ENCODE measurements around the gene CXXC5.

The CXXC5 gene

DNA sequence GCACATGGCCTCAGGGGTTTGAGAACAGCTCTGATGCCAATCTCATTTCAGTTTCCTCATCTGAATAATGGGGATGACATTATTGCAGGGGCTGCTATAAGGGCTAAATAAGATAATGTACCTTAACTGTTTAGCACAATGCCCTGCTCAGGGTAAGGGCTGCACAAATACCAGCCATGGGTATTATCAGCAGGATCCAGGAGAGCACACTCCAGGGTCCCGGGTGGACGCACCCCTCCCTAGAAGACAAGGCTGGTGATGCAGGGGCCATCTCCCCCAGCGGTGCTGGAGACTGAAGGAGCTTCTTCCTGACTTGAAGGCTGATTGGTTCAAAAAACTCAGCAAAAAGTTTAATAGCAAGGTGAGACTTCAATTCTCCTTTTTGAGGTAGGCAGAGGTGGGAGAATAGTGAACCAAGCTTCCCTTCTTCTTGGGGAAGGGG lies 2.7 kb upstream of the CXXC5 start:
- TF ChIP-seq, protein P1, sequence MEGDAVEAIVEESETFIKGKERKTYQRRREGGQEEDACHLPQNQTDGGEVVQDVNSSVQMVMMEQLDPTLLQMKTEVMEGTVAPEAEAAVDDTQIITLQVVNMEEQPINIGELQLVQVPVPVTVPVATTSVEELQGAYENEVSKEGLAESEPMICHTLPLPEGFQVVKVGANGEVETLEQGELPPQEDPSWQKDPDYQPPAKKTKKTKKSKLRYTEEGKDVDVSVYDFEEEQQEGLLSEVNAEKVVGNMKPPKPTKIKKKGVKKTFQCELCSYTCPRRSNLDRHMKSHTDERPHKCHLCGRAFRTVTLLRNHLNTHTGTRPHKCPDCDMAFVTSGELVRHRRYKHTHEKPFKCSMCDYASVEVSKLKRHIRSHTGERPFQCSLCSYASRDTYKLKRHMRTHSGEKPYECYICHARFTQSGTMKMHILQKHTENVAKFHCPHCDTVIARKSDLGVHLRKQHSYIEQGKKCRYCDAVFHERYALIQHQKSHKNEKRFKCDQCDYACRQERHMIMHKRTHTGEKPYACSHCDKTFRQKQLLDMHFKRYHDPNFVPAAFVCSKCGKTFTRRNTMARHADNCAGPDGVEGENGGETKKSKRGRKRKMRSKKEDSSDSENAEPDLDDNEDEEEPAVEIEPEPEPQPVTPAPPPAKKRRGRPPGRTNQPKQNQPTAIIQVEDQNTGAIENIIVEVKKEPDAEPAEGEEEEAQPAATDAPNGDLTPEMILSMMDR (IDR thresholded peaks at IDR 0.05; ENCODE audit: insufficient read depth, low read length, missing control alignments), result no peak
- ChIA-PET POLR2A (no interaction called here), CTCF (interaction anchor here (1.3 to 20.7 kb wide), 5 partner anchors 10 to 120 kb away, joined by 3 to 303 read pairs (median 5); no protein-coding TSS in a partner anchor)

DNA sequence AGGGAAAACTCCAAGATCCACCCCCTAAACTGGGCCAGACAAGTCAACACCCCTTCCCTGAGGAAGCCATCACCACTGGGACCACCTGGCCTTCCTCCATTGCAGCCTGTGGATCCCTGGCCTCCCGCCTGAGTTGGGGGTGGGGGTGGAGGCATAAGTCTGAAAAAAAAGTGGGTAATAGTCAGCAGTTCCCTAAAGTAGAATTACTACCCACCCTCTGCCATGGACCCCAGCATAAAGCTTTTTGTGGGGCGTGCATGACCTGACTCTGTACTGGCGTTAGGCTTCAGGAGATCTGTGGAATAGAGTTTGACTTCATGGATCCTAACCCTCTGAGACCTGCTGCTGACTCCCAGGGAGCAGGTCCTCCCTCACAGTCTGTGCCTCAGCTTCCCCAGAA lies 2.0 kb upstream of the CXXC5 start:
- ChIA-PET CTCF (interaction anchor here (1.3 to 20.7 kb wide), 4 partner anchors 11 to 120 kb away, joined by 3 to 303 read pairs (median 18); no protein-coding TSS in a partner anchor), POLR2A (no interaction called here)
- TF ChIP-seq, protein P1 (IDR thresholded peaks at IDR 0.05; ENCODE audit: insufficient read depth, low read length, missing control alignments), result no peak
- DNase-seq (ENCODE audit: low read depth, low spot score), result no peak
- H3K4me3 ChIP-seq (ENCODE audit: low read depth, low read length), result no peak overlapping the region

More for the DNA sequence above, 2.7 kb upstream of the CXXC5 start:
- no peak for DNase-seq (ENCODE audit: low read depth, low spot score)
- H3K4me3 ChIP-seq (ENCODE audit: low read depth, low read length), result no peak overlapping the region

DNA sequence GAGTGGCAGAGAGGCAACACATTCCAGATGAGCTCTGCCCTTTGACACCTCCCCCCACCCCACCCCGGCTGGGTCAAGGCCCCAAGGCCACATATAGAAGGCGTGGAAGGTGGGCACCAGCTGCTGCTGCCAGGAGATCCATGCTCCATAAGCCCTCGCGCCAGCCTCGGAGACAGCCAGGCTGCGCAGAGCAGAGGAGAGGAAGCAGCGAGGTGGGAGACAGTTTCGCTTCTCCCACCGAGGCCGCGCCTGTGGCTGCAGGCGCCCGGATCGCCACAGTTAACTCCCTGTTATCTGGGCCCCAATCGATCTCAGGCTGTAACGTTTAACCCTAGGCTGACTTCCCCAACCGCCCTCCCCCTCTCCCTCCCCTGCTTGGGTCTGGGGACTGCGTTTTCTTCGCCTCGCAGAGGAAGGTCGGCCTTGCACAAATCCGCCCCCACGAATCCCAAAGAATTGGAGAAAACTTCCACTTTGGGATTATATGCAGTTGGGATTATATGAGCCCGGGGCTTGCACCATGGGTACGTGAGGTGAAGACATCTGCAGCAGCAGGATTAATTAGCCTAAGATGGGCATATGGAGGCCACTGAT lies 1.1 kb upstream of the CXXC5 start:
- DNase-seq (ENCODE audit: low read depth, low spot score), result no peak
- H3K4me3 ChIP-seq (ENCODE audit: low read depth, low read length), result peak overlapping the region; percentile 85

DNA sequence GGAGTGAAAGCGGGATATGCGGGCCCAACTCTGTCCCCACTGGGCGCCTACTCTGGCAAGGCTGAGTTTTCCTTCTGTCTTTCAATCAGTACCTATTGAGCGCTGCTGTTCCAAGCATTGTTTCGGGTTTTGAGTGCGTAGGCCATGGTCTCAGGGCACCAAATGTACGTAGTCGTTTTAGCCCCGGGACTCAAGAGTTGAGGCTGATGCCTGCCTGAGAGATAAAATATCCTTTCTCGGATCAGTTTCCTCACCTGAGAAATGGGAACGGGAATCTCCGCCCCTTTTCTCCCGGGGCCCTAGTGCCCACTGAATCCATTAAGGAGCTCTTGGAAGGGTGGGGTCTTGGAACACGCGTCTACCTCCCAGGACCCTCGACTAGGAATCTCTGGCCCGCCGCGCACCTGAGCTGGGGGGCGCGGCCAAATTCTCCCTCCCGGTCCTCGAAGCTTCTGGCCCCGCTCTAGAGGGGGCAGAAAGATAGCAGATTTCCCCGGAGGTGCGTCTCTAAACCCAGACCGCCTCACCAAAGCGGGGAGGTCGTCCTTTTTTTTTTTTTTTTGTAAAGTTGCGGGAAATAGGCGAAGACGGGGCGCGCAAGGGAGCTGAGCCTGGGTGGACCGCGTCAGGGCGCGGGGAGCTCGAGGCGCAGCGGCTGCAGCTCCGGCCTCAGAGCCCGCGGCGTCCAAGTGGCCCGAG lies 494 bp upstream of the CXXC5 start:
- POLR2A ChIA-PET, result interaction anchor here (0.7 to 1.9 kb wide), 9 partner anchors 9 to 118 kb away, joined by 3 to 55 read pairs (median 8); no protein-coding TSS in a partner anchor
- no peak for DNase-seq (ENCODE audit: low read depth, low spot score)
- peak overlapping the region; percentile 85 for H3K4me3 ChIP-seq (ENCODE audit: low read depth, low read length)
- TF ChIP-seq, protein P1 (IDR thresholded peaks at IDR 0.05; ENCODE audit: insufficient read depth, low read length, missing control alignments), result no peak
- CTCF ChIA-PET, result interaction anchor here (0.8 to 20.7 kb wide), 11 partner anchors 12 to 139 kb away, joined by 3 to 303 read pairs (median 3); no protein-coding TSS in a partner anchor

More for the DNA sequence above, 1.1 kb upstream of the CXXC5 start:
- ChIA-PET POLR2A (interaction anchor here (1.2 to 1.9 kb wide), 3 partner anchors 9 to 62 kb away, joined by 7 to 55 read pairs (median 8); no protein-coding TSS in a partner anchor), CTCF (interaction anchor here (1.1 to 20.7 kb wide), 5 partner anchors 11 to 121 kb away, joined by 3 to 303 read pairs (median 5); no protein-coding TSS in a partner anchor)
- TF ChIP-seq, protein P1 (IDR thresholded peaks at IDR 0.05; ENCODE audit: insufficient read depth, low read length, missing control alignments), result no peak

DNA sequence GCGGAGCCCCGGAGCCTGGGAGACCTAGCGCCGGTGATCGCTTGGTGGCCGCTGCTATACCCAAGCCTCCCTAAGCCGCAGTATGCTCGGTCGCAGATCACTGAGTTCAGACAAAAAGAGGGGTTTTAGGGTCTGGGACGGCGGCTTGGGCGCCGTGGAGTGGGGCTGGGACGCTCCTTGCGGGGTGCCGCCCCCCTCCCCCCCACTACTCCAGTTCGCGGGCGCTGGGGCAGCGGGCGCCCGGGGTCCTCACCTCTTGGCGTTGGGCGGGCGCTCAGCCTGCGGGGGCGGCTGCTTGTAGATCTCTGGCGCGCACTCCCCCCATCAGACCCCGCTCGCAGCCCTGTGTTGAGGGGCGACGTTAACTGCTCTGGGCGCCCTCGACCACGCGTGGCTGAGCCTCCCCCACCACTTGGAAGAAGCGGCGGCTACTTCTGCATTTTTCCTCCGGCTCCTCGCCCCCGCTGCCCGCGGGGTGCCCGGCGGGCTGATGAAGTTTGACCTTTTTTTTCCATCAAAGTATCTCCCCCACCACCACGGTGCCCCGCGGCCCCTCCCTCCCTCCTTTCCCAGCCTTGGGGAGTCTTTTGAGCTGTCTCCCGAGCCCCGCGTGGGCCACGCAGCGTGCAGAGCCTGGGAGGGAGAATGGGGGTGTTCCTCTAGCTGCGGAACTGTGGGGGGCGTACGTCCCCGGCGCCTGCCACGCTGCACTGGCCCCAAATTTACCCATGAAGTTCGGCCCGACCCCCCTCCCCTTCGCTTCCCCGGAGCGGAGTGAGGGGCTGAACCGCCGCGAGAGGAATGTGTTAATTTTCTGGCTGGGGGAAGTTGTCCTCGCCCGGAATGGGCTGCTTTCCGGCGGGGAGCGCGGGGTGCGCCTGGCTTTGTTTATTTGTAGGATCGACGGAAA lies 1.2 kb downstream of the CXXC5 start:
- TF ChIP-seq, protein P1 (IDR thresholded peaks at IDR 0.05; ENCODE audit: insufficient read depth, low read length, missing control alignments), result peak; percentile 4
- H3K4me3 ChIP-seq (ENCODE audit: low read depth, low read length), result peak overlapping the region; percentile 85
- no peak for DNase-seq (ENCODE audit: low read depth, low spot score)
- POLR2A ChIA-PET, result interaction anchor here (0.6 to 1.9 kb wide), 6 partner anchors 11 to 116 kb away, joined by 3 to 55 read pairs (median 6); no protein-coding TSS in a partner anchor
- CTCF ChIA-PET, result interaction anchor here (1.1 to 20.7 kb wide), 10 partner anchors 11 to 117 kb away, joined by 3 to 303 read pairs (median 6); no protein-coding TSS in a partner anchor
